22Rv1 (cell line): Measurements from ENCODE around the gene CACNB2.

Experiments used
- CTCF ChIP-seq: fragments of 450-650 bp; IDR thresholded peaks from 2 replicates; pipeline ENCODE4 v1.5.1; 2017; ENCODE audit warnings: mild to moderate bottlenecking
- ZFX ChIP-seq: fragments of 450-650 bp; IDR thresholded peaks from 2 replicates; pipeline ENCODE4 v1.6.1; 2017; ENCODE audit warnings: antibody characterized with exemption, borderline replicate concordance

- TF ChIP-seq CTCF = no peak
- TF ChIP-seq ZFX = no peak
Observed at GRCh38 chr10:18137111-18137510, 3.1 kb upstream of the CACNB2 start.
